Measurements from ENCODE around the gene LIPC. TPM values are rescaled to one million over a fixed set of nuclear protein-coding genes. Genes with fewer than 3 reads are reported as not detected.

Gene LIPC
- total and polyA plus RNA-seq, 8 donors = 0.11 to 1.0 (median 0.60) TPM

GRCh38 chr15:58526647-58527192, 94.9 kb downstream of the LIPC start:
- DNase-seq (peak in 1 of 4 donors; percentile 79), ATAC-seq (peak; percentile 51)
- Histone ChIP-seq H3K27ac (peak overlapping the region in 1 of 2 donors; percentile 92), H3K9me3 (no peaks in the 10 kb centered on the region), H3K4me1 (peaks cover 0 to 61% of the 10 kb centered on the region in 2 donors), H3K27me3 (no peaks in the 10 kb centered on the region), H3K36me3 (no peaks in the 10 kb centered on the region), H3K4me3 (no peak overlapping the region)
- intact Hi-C loops (cut with DNase I) = no loop called here
- TF ChIP-seq CTCF (IDR thresholded peaks at IDR 0.05) = no peak

DNA sequence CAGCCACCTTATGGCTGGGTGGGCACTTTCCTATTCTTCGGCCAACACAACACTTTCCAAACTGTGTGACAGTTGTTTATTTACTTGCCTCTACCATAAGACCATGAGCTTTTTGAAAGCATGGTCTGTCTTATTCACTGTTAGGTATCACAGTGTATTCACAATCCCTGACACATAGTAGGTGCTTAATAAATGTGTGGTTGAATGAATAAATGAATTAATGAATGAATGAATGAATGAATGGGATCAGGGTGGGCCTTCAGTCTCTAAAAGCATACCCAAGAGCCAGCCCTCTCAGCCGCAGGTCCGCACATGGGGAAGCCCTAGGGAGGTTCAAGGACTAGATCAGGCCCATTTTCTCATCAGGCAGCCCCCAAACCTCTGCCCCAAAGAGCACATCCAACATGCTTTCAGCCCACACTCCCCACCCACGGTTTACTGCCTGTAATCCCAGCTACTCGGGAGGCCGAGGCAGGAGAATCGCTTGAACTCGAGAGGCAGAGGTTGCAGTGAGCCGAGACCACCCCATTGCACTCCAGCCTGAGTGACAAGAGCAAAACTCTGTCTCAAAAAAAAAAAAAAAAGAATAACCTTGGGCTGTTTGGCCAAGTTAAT, 95.9 kb downstream of the LIPC start:
- no peak overlapping the region for H3K4me3 ChIP-seq
- no peaks in the 10 kb centered on the region for H3K27me3 ChIP-seq
- H3K36me3 ChIP-seq = no peaks in the 10 kb centered on the region
- DNase-seq (no peak), ATAC-seq (no peak)
- TF ChIP-seq CTCF (IDR thresholded peaks at IDR 0.05) = no peak
- peak overlapping the region in 1 of 2 donors; percentile 92 for H3K27ac ChIP-seq
- peaks cover 0 to 53% of the 10 kb centered on the region in 2 donors for H3K4me1 ChIP-seq
- no peaks in the 10 kb centered on the region for H3K9me3 ChIP-seq
- intact Hi-C loops (cut with DNase I) = no loop called here

GRCh38 chr15:58528188-58528870, 96.5 kb downstream of the LIPC start:
- TF ChIP-seq CTCF (IDR thresholded peaks at IDR 0.05) = no peak
- no peaks in the 10 kb centered on the region for H3K9me3 ChIP-seq
- no peak overlapping the region for H3K4me3 ChIP-seq
- H3K27me3 ChIP-seq = no peaks in the 10 kb centered on the region
- no peak for DNase-seq
- no peak overlapping the region for H3K27ac ChIP-seq
- peak; percentile 64 for ATAC-seq
- peaks cover 0 to 47% of the 10 kb centered on the region in 2 donors for H3K4me1 ChIP-seq
- intact Hi-C loops (cut with DNase I) = no loop called here
- no peaks in the 10 kb centered on the region for H3K36me3 ChIP-seq

DNA sequence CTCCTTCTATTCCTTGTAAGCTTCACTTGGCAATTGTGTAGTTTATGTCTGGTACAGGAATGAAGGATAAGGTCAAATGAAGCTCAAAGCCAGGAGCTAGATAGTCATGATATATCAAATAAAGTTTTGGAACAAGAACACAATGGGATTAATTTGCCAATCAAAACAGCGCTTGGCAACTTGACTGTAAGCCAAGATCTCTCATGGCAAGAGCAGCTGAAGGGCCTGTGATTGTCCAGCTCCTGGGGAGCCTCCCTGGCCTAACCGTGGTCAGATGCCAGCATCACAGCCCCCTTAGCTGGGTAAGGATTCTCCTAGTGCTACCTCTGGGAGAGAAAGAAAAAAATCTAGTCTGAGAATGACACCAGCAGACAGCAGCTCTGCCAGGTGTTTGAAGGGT, 97.2 kb downstream of the LIPC start:
- Histone ChIP-seq H3K36me3 (no peaks in the 10 kb centered on the region), H3K9me3 (no peaks in the 10 kb centered on the region), H3K4me3 (no peak overlapping the region), H3K4me1 (peaks cover 0 to 40% of the 10 kb centered on the region in 2 donors), H3K27me3 (no peaks in the 10 kb centered on the region), H3K27ac (no peak overlapping the region)
- TF ChIP-seq CTCF (IDR thresholded peaks at IDR 0.05) = no peak
- DNase-seq (no peak), ATAC-seq (no peak)
- intact Hi-C loops (cut with DNase I) = no loop called here

DNA sequence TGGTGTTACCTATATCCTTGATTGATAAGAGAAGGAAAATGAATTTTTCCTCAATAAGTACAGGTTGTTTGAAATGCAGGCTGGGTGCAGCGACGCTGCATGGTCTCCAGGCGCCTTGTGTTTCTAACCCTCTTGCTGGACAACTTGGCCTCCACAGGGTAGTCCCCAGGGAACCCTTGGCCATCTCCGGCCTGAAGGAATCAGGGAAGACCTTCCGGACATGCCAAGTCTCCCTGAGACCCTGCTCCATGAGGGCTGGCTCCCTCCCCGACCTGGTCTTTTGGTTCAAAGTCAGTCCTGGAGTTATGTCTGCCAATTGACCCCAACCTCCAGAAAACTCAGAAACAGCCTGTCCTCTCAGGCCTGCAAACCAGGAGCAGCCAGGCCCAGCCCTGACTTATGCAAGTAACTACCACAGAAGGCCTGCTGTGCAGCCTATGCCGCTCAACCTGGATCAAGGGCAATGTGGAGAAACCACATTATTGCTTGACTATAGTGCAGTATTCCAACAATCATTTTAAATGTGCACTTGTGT, 98.3 kb downstream of the LIPC start:
- intact Hi-C loops (cut with DNase I) = no loop called here
- DNase-seq (no peak), ATAC-seq (no peak)
- no peak for TF ChIP-seq CTCF (IDR thresholded peaks at IDR 0.05)
- Histone ChIP-seq H3K27me3 (no peaks in the 10 kb centered on the region), H3K4me3 (no peak overlapping the region), H3K4me1 (peaks cover 0 to 29% of the 10 kb centered on the region in 2 donors), H3K9me3 (no peaks in the 10 kb centered on the region), H3K36me3 (no peaks in the 10 kb centered on the region), H3K27ac (no peak overlapping the region)

All from left lung (tissue), 10 donors.